ENCODE measurements around the gene CPA5.
"Not testable (repeated sequence)": the region's sequence is repeated elsewhere in the genome, so short reads cannot be mapped to it uniquely, and the experiment has no call there.

Gene CPA5, protein sequence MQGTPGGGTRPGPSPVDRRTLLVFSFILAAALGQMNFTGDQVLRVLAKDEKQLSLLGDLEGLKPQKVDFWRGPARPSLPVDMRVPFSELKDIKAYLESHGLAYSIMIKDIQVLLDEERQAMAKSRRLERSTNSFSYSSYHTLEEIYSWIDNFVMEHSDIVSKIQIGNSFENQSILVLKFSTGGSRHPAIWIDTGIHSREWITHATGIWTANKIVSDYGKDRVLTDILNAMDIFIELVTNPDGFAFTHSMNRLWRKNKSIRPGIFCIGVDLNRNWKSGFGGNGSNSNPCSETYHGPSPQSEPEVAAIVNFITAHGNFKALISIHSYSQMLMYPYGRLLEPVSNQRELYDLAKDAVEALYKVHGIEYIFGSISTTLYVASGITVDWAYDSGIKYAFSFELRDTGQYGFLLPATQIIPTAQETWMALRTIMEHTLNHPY
- 0 to 1.8 reads per million in 2 donors for total RNA-seq

DNA sequence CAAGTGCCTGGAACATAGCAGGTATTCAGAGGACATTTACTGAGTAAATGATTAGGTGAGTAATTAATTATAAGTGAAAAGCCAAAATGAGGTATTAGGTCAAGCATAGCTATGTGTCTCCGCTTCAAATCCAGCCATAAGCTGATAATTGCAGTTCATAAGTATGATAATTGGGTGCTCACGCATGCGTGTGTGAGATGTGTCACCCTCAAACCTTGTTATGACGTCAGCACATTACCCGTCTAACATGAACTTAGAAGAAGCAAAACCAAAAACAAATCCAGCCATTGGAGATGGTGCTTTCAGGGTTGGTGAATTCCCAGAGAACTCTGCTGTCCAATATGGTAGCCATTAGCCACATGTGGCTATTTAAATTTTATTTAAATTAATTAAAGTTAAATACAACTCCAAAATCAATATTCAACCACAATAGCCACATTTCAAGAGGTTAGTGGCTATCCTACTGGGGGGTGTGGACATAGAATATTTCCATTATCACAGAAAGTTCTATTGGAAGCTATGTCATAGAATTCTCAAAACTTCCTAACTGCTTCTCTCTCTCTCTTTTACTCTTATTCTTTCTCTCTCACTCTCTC is at the start of gene CPA5:
CPA5 (plus strand) TSS at position 546 of the 596 bp plus-strand sequence. CDS start 1,670 bp downstream, outside the sequence.
- no peak for DNase-seq

DNA sequence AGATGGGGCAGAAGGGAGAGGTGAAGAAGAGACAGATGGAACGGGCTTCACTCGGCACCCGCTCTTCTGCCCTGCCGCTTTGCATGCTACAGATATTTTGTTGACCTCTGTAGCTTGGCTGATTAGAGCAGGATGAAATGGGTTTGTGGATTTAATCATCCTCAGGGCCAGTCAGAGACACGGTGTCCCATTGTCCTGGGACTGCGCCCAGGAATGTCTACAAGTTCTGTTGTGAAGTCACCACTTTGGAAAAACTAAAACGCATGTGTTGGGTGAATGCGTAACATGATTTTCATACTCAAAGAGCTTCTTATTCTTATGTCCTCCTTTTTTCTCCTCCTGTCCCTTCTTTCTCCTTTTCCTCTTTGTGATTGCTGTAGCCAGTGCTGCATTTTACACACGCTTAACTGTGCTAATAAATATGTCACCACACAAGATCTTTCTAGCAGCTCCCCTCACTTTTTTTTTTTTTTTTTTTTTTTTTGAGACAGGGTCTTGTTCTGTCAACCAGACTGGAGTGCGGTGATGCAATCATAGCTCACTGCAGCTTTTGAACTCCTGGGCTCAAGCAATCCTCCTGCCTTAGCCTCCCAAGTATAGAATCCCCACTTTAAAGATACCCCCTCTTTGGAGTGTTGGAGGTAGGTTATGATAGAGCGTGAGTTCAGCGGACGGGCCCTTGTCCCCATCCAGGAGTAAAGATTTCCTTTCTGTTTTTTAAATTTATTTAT is 48.2 kb upstream of the CPA5 start:
- no peak for DNase-seq

DNA sequence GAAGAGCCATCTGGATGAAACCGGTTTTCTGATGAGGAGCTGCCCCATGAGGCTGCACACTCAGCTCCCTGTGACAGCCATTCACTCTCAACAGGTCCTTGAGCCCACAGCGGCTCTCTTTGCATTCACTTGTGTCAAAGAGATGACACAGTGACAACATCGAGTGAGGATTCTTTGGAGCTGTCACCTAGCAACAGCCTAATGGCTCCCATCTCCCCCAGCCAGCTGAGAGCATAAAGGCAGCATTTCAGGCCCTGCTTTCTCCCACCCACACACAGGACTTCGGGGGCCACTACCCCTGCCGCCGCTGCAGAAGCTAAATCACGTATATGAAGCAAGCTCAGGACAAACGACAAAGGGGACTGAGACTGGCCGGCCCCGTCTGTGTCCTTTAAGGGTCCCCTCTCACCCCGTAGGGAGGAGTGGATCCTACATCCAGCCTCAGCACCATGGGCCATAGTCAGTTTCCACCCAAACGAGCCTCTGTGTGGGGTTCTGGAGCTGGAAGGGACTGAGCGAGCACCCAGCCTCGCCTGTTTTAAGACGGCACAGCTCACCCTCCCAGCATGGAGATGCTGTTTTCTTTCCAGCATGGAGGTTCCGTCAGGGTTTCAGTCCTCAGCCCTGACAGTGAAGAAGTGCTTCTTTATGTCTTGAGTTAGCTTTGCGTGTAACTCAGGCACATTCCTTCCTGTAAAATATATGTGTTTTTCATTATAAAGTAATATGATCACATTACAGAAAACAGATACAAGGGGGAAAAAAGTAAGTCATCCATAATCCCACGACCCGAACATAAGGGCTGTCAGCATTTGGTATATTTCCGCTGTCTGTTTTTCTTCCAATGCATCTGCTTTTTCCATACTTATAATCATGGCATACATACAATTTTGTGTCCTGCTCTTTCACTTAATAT is 46.7 kb upstream of the CPA5 start:
- no peak for DNase-seq

DNA sequence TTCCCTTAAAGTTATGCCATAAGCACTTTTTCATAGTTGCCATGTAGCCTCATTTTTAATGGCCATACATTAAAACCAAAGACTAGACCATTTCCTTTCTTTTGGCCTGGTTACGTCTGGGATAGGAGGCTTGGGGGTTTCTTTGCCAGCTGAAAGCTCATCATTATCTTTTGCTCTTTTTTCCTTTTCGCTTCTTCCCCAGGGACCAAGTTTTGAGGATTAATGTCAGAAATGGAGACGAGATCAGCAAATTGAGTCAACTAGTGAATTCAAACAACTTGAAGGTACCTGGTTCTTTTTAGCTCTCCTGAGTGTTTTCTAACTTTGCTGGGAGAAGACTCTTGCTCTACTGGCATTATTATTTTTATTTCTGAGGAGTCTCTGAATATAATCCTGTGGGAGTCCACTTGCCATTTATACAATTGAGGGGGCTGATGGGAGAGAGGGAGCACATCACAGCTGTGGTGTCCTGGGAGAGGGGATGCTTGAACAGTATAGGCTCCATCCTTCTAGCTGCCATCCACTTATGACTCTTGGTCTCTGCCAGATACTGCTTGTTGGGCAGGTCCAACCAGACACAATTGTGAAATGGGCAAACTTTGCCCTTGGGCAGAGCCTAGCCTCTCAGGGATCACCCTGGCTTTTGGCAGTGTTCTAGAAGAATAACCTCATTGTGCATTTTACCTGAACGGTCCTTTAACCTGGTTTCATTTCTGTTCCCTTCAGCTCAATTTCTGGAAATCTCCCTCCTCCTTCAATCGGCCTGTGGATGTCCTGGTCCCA is 45.9 kb upstream of the CPA5 start:
- DNase-seq: no peak

DNA sequence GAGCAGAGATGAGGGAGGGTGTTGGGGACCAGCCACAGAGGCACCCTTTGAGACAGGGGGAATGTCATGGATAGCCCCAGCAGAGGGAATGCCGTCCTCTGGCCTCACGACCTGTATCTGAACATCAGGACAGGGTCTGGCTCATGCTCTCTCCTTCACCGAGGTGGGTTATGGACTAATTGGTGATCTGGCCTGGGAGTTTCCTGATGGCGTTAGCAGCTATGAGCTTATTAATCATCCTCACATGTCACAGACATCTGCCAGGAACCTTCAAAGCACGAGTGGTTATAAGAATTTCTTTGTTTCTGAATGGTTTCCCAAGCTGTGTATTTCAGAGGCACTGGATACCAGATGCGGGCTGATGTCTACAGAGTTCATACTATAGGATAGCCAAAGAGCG is 44.8 kb upstream of the CPA5 start:
- no peak for DNase-seq

DNA sequence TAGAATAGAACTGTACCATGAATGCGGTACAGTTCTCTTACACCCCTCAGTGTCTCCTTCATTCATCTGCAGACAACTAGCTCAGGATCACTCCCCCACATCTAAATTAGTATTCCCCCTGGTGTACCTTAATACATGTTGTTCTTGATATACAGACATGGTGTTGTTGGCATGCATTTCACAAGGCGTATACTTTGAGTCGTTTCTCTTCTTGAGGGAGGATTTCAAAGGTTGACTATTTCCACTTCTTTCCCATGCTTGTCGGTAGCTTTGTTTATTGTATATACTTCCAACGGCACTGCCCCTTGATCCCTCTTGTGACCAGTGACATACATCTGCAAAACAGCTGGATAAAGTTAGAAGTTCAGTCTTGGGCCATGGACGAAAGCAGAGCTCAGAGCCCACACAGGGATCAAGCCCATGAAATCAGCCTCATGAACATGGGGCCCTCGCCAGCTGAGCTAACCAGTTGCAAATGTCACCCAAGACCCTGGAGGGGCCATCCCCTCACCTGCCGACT is 43.1 kb upstream of the CPA5 start:
- no peak for DNase-seq

DNA sequence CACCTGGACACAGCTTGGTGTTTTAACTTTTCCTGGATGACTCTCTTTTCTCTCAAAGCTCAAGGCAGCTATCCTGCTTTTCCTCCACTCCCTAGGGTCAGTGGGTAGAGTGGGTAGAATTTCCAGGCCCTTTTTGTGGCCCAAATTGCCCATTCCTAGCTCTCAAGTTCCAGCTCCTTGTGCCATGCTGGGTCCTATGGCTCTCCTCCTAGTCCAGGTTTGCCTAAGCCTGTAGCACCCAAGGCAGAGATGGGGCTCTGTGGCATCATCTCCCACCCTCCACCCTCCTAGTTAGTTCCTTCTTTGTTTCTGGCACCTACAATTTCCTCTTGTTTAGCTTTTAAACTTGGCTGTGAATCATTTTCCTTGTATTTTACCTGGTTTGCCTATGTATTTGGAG is 42.0 kb upstream of the CPA5 start:
- no peak for DNase-seq

DNA sequence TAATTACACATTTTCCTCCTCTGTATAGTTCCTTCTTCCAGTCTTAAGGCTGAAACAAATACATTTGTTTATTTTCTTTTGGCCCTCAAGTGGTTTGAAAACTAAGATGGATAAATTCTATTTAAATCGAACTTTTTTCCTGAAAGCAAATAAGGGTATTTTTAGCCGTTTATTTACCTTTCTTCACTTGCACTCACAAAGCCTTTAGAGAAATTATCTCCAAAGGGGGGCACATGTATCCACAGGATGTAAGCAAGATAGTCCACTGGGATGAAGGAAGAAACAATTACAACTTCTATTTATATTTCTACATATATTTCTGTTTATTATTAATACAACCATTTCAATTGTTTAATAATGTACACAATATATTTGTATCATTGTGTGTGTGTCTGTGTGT is 41.5 kb upstream of the CPA5 start:
- DNase-seq: no peak

DNA sequence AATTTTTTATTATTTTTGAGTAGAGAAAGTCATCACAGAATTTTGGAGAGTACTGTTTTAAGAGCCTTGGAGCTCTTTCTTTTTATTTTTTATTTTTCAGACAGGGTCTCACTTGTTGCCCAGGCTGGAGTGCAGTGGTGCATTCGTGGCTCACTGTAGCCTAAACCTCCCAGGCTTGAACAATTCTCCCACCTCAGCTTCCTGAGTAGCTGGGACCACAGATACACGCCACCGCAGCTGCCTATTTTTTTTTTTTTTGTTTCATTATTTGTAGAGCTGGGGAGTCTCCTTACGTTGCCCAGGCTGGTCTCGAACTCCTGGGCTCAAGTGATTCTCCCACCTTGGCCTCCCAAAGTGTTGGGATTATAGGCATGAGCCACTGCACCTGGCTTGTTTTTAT is 41.1 kb upstream of the CPA5 start:
- no peak for DNase-seq

DNA sequence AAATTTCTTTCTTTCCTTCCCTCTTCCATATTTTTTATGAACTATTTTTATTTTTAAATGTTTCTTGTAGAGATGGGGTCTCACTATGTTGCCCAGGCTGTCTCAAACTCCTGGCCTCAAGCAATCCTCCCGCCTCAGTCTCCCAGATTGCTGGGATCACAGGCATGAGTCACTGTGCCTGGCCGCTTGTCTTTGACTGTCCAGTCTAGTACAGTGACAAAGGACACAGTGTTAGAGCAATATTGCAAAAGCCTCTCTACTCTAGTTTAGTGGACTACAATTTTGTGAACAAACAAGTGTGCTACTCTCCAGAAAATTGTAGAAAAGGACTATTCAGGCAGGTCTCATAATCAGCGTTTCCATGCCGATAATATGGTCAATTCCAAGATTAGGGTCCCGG is 40.6 kb upstream of the CPA5 start:
- DNase-seq: no peak

DNA sequence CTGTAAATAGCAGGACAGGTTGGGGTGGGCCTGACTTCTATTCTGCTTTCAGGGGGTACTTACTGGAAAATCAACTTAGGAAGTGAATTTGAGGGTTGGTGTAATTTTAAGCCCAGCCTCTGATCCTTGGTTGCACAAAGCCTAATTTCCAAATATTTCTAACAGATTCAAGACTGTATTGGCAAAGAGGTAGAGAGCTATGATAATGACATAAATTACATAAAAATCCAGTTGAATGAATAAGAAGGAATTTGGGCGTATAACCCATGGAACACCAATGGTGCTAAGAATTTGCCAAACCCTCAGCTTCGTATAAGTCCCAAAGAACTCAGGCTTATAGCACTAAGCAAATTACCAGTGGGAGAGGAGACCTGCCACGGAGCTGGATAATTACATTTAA is 39.7 kb upstream of the CPA5 start:
- no peak for DNase-seq

DNA sequence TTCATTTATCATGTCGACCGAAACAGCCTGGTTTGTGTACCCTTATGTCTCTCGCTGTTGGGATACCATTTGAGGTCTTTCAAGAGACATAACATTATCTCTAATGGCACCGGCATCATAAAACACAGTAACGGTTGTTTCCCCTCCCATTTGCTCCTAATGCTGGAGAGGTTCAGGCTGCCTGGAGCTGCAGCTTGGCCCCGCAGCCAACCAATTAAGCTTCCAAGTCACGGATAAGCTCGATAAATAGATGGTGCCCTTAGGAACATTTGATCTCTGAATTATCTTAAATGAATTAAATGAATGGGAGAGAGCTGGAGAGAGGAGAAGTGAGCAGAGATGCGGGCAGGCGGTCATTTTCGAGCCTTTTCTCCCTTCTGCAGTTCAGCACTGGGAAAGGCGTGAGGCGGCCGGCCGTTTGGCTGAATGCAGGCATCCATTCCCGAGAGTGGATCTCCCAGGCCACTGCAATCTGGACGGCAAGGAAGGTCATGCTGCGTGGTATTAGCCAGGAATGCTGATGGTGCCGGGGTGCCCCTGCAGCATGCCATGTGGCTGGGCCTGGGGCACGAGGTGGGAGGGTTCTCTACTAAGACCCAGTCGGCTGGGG is 39.1 kb upstream of the CPA5 start:
- no peak for DNase-seq

DNA sequence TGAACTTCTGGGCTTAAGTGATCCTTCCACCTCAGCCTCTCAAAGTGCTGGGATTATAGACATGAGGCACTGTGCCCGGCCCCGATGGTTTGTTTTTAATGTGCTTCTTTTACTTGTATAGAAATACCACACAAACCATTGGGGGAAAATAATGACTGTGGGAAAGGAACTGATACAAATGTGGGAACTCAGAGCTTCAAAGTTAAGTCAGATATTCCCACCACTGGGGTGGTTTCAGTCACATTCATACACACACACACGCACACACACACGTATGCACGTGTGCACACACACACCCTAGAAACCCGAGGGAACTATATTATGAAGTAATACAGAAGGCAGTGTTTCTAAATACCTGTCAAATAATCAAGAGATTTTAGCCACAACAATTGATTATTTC is 34.6 kb upstream of the CPA5 start:
- peak in 1 of 5 experiments; percentile 18 for DNase-seq

DNA sequence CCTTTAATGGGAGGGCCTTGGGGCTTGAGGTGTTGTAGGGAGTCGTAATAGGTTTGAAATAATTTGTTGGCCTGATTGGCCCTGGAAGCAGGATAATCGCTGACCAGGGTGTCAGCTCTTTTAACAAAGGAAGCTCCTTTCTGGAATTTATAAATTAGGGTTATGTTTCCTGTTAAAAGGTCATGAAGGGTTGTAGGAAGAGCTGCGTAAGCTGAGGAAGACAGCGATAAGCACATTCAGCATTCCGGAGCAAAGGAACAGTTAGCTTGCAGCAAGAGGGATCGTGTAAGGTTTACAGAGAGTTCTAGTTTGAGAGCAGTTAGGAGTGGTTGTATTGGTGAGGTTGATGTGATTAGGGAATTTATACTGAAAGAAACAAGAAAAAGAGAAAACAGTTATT is 30.3 kb upstream of the CPA5 start:
- no peak for DNase-seq

DNA sequence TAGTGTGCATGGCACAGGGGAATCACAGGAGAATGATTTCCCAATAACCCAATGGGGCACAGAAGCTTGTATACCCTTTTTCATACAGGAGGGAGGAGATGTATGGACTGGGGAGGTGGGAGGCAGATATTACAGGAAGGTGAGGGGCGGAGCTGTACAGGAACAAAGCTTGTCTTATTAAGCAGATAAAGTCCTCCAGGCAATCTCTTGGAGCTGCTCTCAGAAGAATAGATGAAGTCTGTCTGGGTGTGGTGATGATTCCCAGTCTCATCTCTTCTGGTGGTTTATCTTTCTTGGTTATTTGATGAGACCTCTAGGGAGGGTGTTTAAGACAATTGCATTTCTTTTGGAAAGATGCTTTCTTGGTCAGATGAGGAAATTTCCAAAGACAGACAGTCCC is 25.1 kb upstream of the CPA5 start:
- DNase-seq: no peak

DNA sequence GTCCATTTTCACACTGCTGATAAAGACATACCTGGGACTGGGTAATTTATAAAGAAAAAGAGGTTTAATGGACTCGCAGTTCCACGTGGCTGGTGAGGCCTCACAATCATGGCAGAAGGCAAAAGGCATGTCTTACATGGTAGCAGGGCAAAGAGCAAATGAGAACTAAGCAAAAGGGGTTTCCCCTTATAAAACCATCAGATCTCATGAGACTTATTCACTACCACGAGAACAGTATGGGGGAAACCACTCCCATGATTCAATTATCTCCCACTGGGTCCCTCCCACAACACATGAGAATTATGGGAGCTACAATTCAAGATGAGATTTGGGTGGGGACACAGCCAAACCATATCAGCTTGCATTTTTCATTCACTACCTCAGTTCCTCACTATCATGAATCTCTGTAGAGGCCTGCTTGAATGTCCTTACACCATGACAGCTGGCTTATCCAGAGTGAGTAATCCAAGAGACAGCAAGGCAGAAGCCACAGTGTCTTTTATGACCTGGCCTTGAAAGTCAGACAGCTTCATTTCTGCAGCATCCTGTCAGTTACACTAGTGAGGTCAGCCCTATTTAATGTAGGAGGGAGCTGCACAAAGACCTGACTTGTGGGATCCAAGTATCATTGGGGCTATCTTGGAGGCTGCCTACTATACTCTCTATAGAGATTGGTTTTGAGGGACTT is 22.9 kb upstream of the CPA5 start:
- DNase-seq: not testable (repeated sequence)

DNA sequence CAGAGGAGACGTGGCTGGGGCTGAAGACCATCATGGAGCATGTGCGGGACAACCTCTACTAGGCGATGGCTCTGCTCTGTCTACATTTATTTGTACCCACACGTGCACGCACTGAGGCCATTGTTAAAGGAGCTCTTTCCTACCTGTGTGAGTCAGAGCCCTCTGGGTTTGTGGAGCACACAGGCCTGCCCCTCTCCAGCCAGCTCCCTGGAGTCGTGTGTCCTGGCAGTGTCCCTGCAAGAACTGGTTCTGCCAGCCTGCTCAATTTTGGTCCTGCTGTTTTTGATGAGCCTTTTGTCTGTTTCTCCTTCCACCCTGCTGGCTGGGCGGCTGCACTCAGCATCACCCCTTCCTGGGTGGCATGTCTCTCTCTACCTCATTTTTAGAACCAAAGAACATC is 22.0 kb upstream of the CPA5 start:
- DNase-seq: no peak

DNA sequence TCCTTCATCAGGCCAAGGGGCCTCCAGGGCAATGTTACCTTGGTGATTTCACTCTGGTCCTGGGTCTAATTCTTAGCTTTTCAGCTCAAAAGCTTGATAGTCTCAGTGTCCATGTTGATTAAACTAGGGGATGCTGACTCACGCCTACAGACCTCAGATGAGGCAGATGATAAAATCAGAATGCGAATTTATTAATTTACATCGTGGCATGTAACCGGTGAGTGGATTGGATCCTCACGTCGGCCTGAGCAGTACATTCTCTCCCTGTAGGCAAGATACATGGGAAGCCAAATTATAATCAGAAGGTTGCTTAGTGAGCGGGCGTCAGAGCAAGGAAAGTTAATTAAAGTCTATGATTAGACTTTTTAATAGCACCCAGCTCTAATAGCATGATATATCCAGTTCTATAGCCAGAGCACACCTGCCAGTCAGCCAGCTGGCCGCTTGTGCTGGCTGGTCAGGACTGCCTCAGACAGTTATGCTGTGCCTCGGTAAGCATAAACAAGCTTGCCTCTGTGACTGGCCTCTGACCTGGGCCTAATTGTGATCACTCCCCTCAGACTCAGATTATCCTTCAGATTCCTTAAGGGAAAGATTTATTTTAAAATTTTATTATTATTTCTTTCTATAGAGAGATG is 20.2 kb upstream of the CPA5 start:
- no peak for DNase-seq

DNA sequence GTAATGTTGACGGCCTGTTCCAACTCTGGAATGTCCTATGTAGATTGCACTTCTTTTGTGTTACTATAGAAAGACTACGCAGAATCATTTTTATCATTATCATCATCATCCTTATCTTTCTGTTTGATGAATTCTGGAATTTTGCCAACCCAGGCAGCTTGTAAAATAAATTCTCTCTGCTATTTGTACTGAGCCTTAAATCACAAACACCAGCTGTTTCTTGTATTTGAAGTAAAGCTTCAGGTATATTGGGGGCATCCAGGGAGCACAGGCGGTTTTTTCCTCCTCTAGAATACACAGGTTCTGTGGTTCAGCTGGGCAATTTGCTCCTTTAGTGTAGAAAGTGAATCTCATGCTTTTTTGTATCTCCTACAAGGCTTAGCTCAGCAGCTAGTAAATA is 14.9 kb upstream of the CPA5 start:
- no peak for DNase-seq
